Coronary artery (tissue), 2 donors: ENCODE measurements around the gene BMPER.

Source experiments
- DNase-seq: peaks from one replicate; pipeline ENCODE4 v3.0.0-alpha.2; 2017; ENCODE audit warnings: low spot score
- H3K27ac ChIP-seq, 2 donors: fragments of 200-600 bp; sonication (generic); one replicate each; pipeline ENCODE4 v1.5.1; 2016 to 2019
- H3K4me3 ChIP-seq: fragments of 200-600 bp; sonication (generic); 2 replicates; pipeline ENCODE4 v1.5.1; 2016; ENCODE audit warnings: mild to moderate bottlenecking, moderate library complexity
- CTCF ChIP-seq: fragments of 200-600 bp; sonication (generic); IDR thresholded peaks from one replicate; pipeline ENCODE4 v1.5.1; 2019; ENCODE audit warnings: antibody characterized with exemption

Gene BMPER

GRCh38 chr7:34190299-34190698, 285.0 kb downstream of the BMPER start:
- no peak for DNase-seq
- no peak overlapping the region for H3K27ac ChIP-seq
- TF ChIP-seq CTCF, result no peak
- H3K4me3 ChIP-seq, result no peak overlapping the region

- no peak overlapping the region for H3K4me3 ChIP-seq
- no peak for DNase-seq
- no peak overlapping the region for H3K27ac ChIP-seq
- TF ChIP-seq CTCF, result no peak
Measured at GRCh38 chr7:34191162-34191561, 285.8 kb downstream of the BMPER start.

GRCh38 chr7:34191771-34192479, 286.6 kb downstream of the BMPER start:
- no peak for TF ChIP-seq CTCF
- no peak overlapping the region for H3K4me3 ChIP-seq
- H3K27ac ChIP-seq, result no peak overlapping the region
- no peak for DNase-seq

- no peak for TF ChIP-seq CTCF
- H3K4me3 ChIP-seq, result no peak overlapping the region
- no peak overlapping the region for H3K27ac ChIP-seq
- DNase-seq, result no peak
Measured at GRCh38 chr7:34192906-34193305, 287.6 kb downstream of the BMPER start.

- H3K27ac ChIP-seq, result no peak overlapping the region
- H3K4me3 ChIP-seq, result no peak overlapping the region
- no peak for TF ChIP-seq CTCF
- DNase-seq, result no peak
Measured at GRCh38 chr7:34198231-34198641, 292.9 kb downstream of the BMPER start.
